Peyer's patch (tissue), 4 donors: ENCODE measurements around the gene NRROS. TPM values are rescaled to one million over a fixed set of nuclear protein-coding genes. Genes with fewer than 3 reads are reported as not detected.

Experiments used
- DNase-seq, 3 donors: peaks; one replicate each; pipeline ENCODE4 v3.0.0-alpha.2; 2017 to 2019
- H3K27ac ChIP-seq, 4 donors: fragments of 200-600 bp; sonication (generic); one replicate each; pipeline ENCODE4 v1.5.1; 2016 to 2019
- H3K27me3 ChIP-seq, 2 donors: fragments of 200-600 bp; sonication (generic); one replicate each; pipeline ENCODE4 v1.5.1; 2019
- H3K36me3 ChIP-seq, 3 donors: fragments of 200-600 bp; sonication (generic); one replicate each; pipeline ENCODE4 v1.5.1; 2016 to 2019
- H3K4me1 ChIP-seq, 4 donors: fragments of 200-600 bp; sonication (generic); one replicate each; pipeline ENCODE4 v1.5.1; 2016 to 2019
- H3K4me3 ChIP-seq, 4 donors: fragments of 200-600 bp; sonication (generic); 1 replicate in 3 of 4; 2 replicates in 1 of 4; pipeline ENCODE4 v1.5.1; 2016 to 2019; ENCODE audit warnings: mild to moderate bottlenecking in 1 of 4
- H3K9me3 ChIP-seq, 4 donors: fragments of 200-600 bp; sonication (generic); one replicate each; pipeline ENCODE4 v1.5.1; 2016 to 2019; ENCODE audit warnings: mild to moderate bottlenecking in 1 of 4
- CTCF ChIP-seq, 6 experiments: fragments of 450-650 bp in 4 of 6; fragments of 200-600 bp in 2 of 6; sonication (generic) in 1 of 6; IDR thresholded peaks; one replicate each; pipeline ENCODE4 v1.5.1; 2017 to 2019; ENCODE audit warnings: antibody characterized with exemption in 6 of 6, mild to moderate bottlenecking in 3 of 6, moderate library complexity in 1 of 6
- POLR2A ChIP-seq, 2 donors: fragments of 450-650 bp; IDR thresholded peaks; one replicate each; pipeline ENCODE4 v1.5.1; 2017; ENCODE audit warnings: antibody characterized with exemption in 2 of 2, mild to moderate bottlenecking in 2 of 2, moderate library complexity in 2 of 2
- total RNA-seq, 4 donors: library from RNA; depleted of rRNA; stranded (reverse); fragments of >200 nt; gene quantifications; one replicate each; pipeline ENCODE4 v1.1.0, GENCODE V29; 2016

The NRROS gene
- total RNA-seq, 4 donors from 2014 or later, result 0.70 to 10.7 (median 2.8) TPM

GRCh38 chr3:196602673-196603072 lies 36.8 kb upstream of the NRROS start:
- H3K9me3 ChIP-seq, result no peaks in the 10 kb centered on the region
- TF ChIP-seq CTCF (IDR thresholded peaks at IDR 0.05) (no peak), POLR2A (IDR thresholded peaks at IDR 0.05) (no peak)
- no peak overlapping the region for H3K4me3 ChIP-seq
- H3K27ac ChIP-seq, result no peak overlapping the region
- DNase-seq, result no peak
- no peaks in the 10 kb centered on the region for H3K4me1 ChIP-seq
- H3K27me3 ChIP-seq, result no peaks in the 10 kb centered on the region
- no peaks in the 10 kb centered on the region for H3K36me3 ChIP-seq

- TF ChIP-seq CTCF (IDR thresholded peaks at IDR 0.05), result no peak
- TF ChIP-seq POLR2A (IDR thresholded peaks at IDR 0.05), result no peak
- Histone ChIP-seq H3K27me3 (no peaks in the 10 kb centered on the region), H3K36me3 (no peaks in the 10 kb centered on the region), H3K27ac (no peak overlapping the region), H3K4me1 (no peaks in the 10 kb centered on the region), H3K9me3 (no peaks in the 10 kb centered on the region), H3K4me3 (no peak overlapping the region)
- no peak for DNase-seq
Observed at GRCh38 chr3:196603683-196604082, 35.8 kb upstream of the NRROS start.

- H3K36me3 ChIP-seq, result no peaks in the 10 kb centered on the region
- H3K4me1 ChIP-seq, result peaks cover 0 to 2% (median 1%) of the 10 kb centered on the region in 4 donors
- peak in 2 of 3 donors; percentile 65 to 73 for DNase-seq
- TF ChIP-seq CTCF (IDR thresholded peaks at IDR 0.05) (no peak), POLR2A (IDR thresholded peaks at IDR 0.05) (no peak)
- no peak overlapping the region for H3K27ac ChIP-seq
- no peaks in the 10 kb centered on the region for H3K27me3 ChIP-seq
- no peaks in the 10 kb centered on the region for H3K9me3 ChIP-seq
- H3K4me3 ChIP-seq, result no peak overlapping the region
Observed at GRCh38 chr3:196604548-196604947, 34.9 kb upstream of the NRROS start.

- no peak for DNase-seq
- H3K36me3 ChIP-seq, result no peaks in the 10 kb centered on the region
- H3K27ac ChIP-seq, result no peak overlapping the region
- H3K4me3 ChIP-seq, result no peak overlapping the region
- no peaks in the 10 kb centered on the region for H3K9me3 ChIP-seq
- TF ChIP-seq CTCF (IDR thresholded peaks at IDR 0.05), result no peak
- TF ChIP-seq POLR2A (IDR thresholded peaks at IDR 0.05), result no peak
- peaks cover 0 to 16% (median 4%) of the 10 kb centered on the region in 4 donors for H3K4me1 ChIP-seq
- H3K27me3 ChIP-seq, result no peaks in the 10 kb centered on the region
Observed at GRCh38 chr3:196608693-196609092, 30.8 kb upstream of the NRROS start.

GRCh38 chr3:196609343-196609775 lies 30.1 kb upstream of the NRROS start:
- Histone ChIP-seq H3K27me3 (no peaks in the 10 kb centered on the region), H3K36me3 (no peaks in the 10 kb centered on the region), H3K4me3 (no peak overlapping the region), H3K4me1 (peaks cover 0 to 16% (median 4%) of the 10 kb centered on the region in 4 donors), H3K27ac (no peak overlapping the region), H3K9me3 (no peaks in the 10 kb centered on the region)
- TF ChIP-seq CTCF (IDR thresholded peaks at IDR 0.05) (peak; percentile 75 to 92 (median 85)), POLR2A (IDR thresholded peaks at IDR 0.05) (no peak)
- peak; percentile 93 to 97 (median 96) for DNase-seq
